Esophagus mucosa (tissue), 1 donor: ENCODE data around the gene ST14. TPM values are rescaled to one million over a fixed set of nuclear protein-coding genes. Genes with fewer than 3 reads are reported as not detected.
"Not testable (repeated sequence)": the region's sequence is repeated elsewhere in the genome, so short reads cannot be mapped to it uniquely, and the experiment has no call there.

Source experiments
- ATAC-seq: fragments of 200-7000 bp; cut with Tn5 transposase; one replicate; pipeline ENCODE4 v1.9.1; 2020
- total RNA-seq: library from RNA; stranded (reverse); gene quantifications from one replicate; pipeline ENCODE4 v1.2.4, GENCODE V29; 2023
- donor health status: DM: yes; HTN: yes; CAD: no.

ST14 gene
- total RNA-seq, 1 donor from 2014 or later: 121 TPM

DNA sequence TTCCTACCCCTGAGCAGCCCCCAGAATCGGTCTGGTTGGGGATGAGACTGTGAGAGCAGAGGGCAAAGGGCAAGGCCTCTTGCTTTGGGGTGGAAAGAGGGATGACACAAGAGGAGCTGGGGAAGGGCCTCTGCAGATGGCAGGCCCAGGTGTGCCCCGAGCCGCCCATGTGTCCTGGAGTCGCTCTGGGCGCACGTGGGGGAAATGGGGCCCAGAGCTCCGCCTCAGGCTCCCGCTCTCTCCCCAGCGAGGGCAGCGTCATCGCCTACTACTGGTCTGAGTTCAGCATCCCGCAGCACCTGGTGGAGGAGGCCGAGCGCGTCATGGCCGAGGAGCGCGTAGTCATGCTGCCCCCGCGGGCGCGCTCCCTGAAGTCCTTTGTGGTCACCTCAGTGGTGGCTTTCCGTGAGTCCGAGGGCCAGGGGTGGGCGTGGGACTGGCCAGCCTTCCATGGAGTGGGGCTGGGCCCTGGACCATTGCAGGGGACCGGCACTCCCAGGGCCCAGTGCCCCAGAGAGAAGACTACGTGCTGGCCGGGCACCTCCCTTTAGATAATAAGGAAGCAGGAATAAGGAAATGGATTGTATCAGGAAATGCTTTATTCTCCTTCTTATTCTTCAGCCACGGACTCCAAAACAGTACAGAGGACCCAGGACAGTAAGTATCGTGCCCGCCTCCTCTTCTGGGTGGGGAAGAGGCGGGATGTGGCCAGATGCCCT, 30.1 kb downstream of the ST14 start:
- peak; percentile 45 for ATAC-seq

- ATAC-seq: no peak
These were observed 30.8 kb downstream of the ST14 start for GRCh38 chr11:130190371-130190881.

DNA sequence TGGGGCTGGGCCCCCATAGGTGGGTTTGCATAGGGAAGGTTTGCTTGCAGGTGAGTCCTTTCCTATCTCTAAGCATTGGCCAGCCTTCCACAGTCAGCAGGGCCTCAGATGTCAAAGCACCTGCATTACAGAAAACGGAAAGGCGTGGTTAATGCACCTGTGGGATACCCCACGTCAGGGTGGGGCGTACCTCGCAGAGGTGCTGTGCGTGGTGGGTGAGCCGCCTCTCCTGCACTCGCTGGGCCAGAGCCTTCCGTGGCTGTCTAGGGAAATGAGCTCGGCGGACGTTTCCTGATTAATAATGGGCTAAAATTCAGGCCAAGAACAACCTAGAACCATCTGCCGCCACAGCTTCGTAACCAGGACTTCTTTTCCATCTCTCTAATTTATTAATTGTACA, 32.3 kb downstream of the ST14 start:
- ATAC-seq: no peak

DNA sequence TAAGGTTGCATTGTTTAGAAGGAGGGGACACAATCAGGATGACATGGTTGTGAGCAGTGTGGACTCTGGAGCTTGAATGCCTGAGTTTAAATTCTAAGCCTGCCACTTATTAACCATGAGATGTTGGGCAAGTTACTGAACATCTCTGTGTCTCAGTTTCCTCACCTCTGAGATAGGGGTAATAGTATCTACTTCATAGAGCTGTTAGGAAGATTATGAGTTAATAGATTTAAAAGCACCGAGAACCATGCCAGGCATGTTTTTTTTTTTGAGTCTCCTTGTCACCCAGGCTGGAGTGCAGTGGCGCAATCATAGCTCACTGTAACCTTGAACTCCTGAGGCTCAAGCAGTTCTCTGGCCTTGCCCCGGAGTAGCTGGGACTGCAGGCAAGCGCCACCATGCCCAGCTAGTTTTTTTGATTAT, 33.3 kb downstream of the ST14 start:
- ATAC-seq: no peak

DNA sequence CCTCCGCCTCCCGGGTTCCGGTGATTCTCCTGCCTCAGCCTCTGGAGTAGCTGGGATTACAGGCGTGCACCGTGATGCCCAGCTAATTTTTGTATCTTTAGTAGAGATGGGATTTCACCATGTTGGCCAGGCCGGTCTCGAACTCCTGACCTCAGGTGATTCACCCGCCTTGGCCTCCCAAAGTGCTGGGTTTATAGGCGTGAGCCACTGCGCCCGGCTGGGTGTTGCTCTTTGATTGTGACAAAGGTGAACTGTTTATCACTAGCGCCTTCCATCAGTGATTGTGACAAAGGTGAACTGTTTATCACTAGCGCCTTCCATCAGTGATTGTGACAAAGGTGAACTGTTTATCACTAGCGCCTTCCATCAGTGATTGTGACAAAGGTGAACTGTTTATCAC, 34.0 kb downstream of the ST14 start:
- ATAC-seq: not testable (repeated sequence)

DNA sequence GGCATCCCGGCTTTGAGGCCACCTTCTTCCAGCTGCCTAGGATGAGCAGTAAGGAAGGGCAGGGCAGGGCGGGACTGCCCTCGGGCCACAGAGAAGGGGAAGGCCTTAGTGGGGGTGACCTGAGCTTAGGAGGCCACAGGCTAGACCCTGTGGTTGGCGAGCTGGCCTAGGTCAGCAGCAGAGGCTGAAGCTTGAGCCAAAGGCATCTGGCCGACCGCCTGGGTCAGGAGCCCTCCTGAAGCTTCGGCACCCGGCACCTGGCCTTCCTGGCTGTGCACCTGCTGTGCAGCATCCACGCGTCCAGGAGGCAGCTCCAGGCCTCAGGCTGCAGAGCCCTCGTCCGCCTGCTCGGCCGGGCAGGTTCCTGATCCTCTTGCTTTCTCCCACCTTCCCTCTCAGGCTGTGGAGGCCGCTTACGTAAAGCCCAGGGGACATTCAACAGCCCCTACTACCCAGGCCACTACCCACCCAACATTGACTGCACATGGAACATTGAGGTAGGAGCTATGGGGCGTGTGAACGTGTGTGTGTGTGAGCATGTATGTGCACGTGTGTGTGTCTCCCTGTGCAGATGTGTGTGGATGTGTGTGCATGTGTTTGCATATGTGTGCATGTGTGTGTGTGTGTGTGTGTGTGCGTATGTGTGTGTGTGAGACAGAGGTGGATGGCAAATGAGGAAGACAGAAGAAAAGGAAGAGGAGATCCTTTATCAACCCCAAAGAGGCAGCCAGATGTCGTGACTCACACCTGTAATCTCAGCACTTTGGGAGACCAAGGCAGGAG, 34.9 kb downstream of the ST14 start:
- ATAC-seq: no peak

DNA sequence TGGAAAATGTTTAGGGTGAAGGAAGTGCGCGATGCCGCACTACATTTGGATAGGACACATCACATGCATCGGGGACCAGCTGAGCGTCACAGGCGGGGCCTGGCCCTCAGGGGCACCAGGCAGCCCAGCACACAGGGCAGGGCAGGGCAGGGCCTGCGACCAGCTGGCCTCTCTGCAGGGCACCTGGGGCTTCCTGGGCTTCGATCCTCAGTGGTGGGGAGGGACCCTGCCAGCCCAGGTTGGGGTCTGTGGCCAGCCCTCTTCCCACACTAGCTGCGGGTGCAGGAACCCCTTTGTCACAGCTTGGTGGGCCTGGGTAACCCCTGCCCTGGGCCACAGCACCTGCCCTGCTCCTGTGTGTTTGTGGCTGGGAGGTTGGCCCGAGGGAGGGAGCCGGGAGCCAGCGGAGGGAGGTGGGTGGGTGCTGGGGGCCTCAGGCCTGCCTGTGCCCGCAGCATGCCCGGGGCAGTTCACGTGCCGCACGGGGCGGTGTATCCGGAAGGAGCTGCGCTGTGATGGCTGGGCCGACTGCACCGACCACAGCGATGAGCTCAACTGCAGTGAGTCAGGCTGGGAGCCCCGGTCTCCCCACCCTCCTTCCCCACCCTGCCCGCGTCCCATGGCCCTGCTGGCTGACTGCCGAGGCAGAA, 37.9 kb downstream of the ST14 start:
- peak; percentile 78 for ATAC-seq

DNA sequence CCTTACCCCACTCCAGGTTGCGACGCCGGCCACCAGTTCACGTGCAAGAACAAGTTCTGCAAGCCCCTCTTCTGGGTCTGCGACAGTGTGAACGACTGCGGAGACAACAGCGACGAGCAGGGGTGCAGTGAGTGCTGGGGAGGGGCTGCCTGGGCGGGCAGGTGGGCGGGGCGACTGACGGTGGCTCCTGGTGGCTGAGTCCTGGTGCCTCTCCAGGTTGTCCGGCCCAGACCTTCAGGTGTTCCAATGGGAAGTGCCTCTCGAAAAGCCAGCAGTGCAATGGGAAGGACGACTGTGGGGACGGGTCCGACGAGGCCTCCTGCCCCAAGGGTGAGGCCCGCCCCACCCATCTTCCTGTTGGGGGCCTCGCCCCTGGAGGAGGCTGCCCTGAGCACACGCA, 38.7 kb downstream of the ST14 start:
- no peak for ATAC-seq

GRCh38 chr11:130198964-130199363, 39.4 kb downstream of the ST14 start:
- no peak for ATAC-seq

GRCh38 chr11:130199792-130200191, 40.2 kb downstream of the ST14 start:
- ATAC-seq: no peak

DNA sequence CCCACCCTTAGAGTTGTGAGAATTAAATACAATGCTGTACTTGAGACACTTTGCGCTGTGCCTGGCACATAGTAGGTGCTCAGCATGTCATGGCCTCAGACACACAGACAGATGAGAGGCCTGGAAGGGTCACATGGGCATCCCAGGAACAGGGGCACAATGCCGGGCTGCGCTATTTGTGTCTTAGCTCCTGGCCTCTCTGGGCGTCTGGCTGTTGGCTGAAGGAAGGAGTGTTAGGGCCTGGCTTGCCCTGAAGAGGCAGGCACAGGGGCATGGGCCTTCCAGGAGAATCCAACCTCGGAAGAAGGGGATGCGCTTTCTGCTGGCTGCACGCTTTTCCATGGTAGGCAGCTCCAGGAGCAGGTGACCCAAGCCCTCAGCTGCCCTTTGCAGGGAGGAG, 41.4 kb downstream of the ST14 start:
- no peak for ATAC-seq

GRCh38 chr11:130202009-130202817, 42.6 kb downstream of the ST14 start:
- no peak for ATAC-seq

DNA sequence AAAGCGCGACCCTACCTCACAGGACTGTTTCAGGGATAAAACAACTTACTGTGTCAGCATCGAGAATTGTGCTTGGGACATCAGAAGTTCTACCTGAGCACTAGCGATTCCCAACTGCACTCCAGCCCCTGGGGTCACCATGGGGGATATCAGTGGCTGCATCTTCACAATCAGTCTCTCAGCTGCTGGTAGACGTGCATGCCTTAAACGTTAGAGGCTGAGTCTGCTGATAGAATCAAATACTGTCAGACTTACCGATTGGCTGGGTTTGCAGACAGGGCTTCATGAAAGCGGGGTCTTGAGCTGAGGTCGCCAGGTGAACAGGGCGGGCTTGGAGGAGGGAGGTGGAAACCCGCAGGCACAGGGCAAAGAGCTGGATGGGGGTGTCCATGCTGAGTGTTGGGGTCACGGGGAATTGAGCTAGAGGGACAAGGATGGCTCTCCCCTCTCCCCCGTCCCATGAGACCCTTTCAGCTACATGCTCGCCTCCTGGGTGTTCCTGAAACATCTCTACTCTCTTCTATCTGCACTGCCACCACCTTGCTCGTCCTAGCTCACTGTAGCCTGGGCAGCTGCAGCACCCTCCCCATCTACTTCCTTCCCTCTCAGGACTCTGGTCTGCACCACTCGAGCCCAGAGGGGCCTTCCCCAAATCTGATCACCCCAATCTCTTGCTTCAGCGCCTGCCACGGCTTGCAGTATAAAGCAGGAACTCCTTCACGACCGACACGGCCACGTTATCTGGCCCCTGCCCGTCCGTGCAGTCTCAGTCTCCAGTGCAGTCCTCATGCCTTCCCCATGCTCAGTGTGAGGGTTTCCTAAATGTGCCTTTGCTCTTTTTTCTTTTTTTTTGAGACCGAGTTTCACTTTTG, 43.5 kb downstream of the ST14 start:
- no peak for ATAC-seq

- ATAC-seq: no peak
These were observed 44.5 kb downstream of the ST14 start for GRCh38 chr11:130203766-130204702.

DNA sequence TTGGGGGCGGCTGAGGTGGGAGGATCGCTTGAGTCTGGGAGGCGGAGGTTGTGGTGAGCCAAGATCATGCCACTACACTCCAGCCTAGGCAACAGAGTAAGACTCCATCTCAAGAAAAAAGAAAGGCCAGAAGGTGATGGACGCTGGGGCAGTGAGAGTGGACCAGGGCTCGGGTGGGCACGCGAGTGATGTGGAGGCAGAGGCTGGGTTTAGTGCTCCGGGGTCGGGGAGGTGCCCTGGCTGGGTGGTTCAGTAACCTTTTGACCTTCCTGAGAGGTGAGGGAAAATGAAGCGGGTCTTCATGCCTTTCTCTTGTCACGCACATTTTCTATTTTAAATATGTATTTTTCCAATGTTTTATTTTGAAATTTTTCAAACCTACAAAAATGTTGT, 45.1 kb downstream of the ST14 start:
- no peak for ATAC-seq

- ATAC-seq: no peak
These were observed 46.6 kb downstream of the ST14 start for GRCh38 chr11:130206141-130206540.

DNA sequence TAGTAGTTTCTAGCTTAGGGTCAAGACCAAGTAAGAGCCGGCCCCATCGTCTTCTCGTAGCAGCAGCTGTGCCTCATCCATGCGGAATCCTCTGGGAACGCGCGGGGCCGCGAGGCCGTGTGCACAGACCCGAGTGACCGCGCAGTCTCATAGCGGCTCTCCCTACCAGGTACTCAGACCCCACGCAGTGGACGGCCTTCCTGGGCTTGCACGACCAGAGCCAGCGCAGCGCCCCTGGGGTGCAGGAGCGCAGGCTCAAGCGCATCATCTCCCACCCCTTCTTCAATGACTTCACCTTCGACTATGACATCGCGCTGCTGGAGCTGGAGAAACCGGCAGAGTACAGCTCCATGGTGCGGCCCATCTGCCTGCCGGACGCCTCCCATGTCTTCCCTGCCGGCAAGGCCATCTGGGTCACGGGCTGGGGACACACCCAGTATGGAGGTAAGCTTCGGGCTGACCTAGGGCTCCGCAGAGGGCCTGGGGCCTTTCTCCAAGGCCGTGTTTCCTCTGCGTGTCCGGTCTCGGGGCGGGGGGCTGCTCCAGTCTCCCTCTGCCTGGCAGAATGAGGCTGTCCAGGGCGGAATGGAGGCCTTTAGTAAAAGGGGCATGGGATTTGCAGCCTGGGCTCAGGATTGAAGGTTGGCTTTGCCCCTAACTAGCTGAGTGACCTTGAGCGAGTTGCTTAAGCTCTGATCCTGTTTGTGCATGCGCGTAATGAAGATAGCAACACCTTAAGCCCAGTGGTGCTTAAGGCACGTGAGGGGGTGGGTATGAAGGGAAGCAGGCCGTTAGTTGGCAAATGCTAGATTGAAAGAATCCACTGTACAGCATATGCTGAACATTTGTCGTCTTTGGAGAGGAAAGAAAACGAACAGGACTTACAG, 48.9 kb downstream of the ST14 start:
- ATAC-seq: no peak

GRCh38 chr11:130209128-130209932, 49.7 kb downstream of the ST14 start:
- ATAC-seq: peak; percentile 72
